ENCODE data around the gene KRTAP13-2. TPM values are rescaled to one million over a fixed set of nuclear protein-coding genes. Genes with fewer than 3 reads are reported as not detected.

Gene KRTAP13-2
- polyA plus RNA-seq, 4 donors = 2.0 TPM; not detected in 3

GRCh38 chr21:30351534-30351933, 20.5 kb downstream of the KRTAP13-2 start:
- WGBS, 3 donors = 91 to 100% (median 95%) methylated on average over 1 of the region's 1 CpG
- Histone ChIP-seq H3K4me1 (ENCODE audit: control insufficient read depth in 3 of 3, insufficient read depth in 2 of 3, low read depth in 1 of 3, low read length in 2 of 3) (no peaks in the 10 kb centered on the region), H3K4me3 (ENCODE audit: low read depth in 1 of 3, low read length in 3 of 3) (no peak overlapping the region), H3K9me3 (ENCODE audit: control insufficient read depth in 2 of 2, insufficient read depth in 1 of 2, low read depth in 1 of 2, low read length in 1 of 2) (no peaks in the 10 kb centered on the region), H3K36me3 (ENCODE audit: control insufficient read depth in 3 of 3, insufficient read depth in 2 of 3, low read depth in 1 of 3, low read length in 3 of 3) (no peaks in the 10 kb centered on the region), H3K27me3 (ENCODE audit: control insufficient read depth in 3 of 3, insufficient read depth in 3 of 3, low read length in 3 of 3) (no peaks in the 10 kb centered on the region), H3K27ac (ENCODE audit: low read depth in 1 of 3, low read length in 2 of 3) (no peak overlapping the region)
- FAIRE-seq (no peak), DNase-seq (no peak)

- 8 to 41% (median 26%) methylated on average over 3 of the region's 3 CpGs for WGBS, 3 donors
- DNase-seq = no peak
- Histone ChIP-seq H3K4me3 (ENCODE audit: low read depth in 1 of 3, low read length in 3 of 3) (no peak overlapping the region), H3K27ac (ENCODE audit: low read depth in 1 of 3, low read length in 2 of 3) (no peak overlapping the region), H3K4me1 (ENCODE audit: control insufficient read depth in 3 of 3, insufficient read depth in 2 of 3, low read depth in 1 of 3, low read length in 2 of 3) (no peaks in the 10 kb centered on the region), H3K9me3 (ENCODE audit: control insufficient read depth in 2 of 2, insufficient read depth in 1 of 2, low read depth in 1 of 2, low read length in 1 of 2) (no peaks in the 10 kb centered on the region), H3K36me3 (ENCODE audit: control insufficient read depth in 3 of 3, insufficient read depth in 2 of 3, low read depth in 1 of 3, low read length in 3 of 3) (no peaks in the 10 kb centered on the region), H3K27me3 (ENCODE audit: control insufficient read depth in 3 of 3, insufficient read depth in 3 of 3, low read length in 3 of 3) (no peaks in the 10 kb centered on the region)
- FAIRE-seq = no peak
Measured at GRCh38 chr21:30349572-30349971, 22.5 kb downstream of the KRTAP13-2 start.

- DNase-seq = no peak
- no peak within 1 kb of the TSS for H3K27ac ChIP-seq (ENCODE audit: low read depth in 1 of 3, low read length in 2 of 3)
- H3K36me3 ChIP-seq (ENCODE audit: control insufficient read depth in 3 of 3, insufficient read depth in 2 of 3, low read depth in 1 of 3, low read length in 3 of 3) = no peaks in the 10 kb centered on the region
- H3K27me3 ChIP-seq (ENCODE audit: control insufficient read depth in 3 of 3, insufficient read depth in 3 of 3, low read length in 3 of 3) = no peaks in the 10 kb centered on the region
- H3K9me3 ChIP-seq (ENCODE audit: control insufficient read depth in 2 of 2, insufficient read depth in 1 of 2, low read depth in 1 of 2, low read length in 1 of 2) = no peaks in the 10 kb centered on the region
- 70 to 78% (median 77%) methylated on average over 4 of the region's 4 CpGs for WGBS, 3 donors
- no peak for FAIRE-seq
- no peaks in the 10 kb centered on the region for H3K4me1 ChIP-seq (ENCODE audit: control insufficient read depth in 3 of 3, insufficient read depth in 2 of 3, low read depth in 1 of 3, low read length in 2 of 3)
- no peak within 1 kb of the TSS for H3K4me3 ChIP-seq (ENCODE audit: low read depth in 1 of 3, low read length in 3 of 3)
Measured at GRCh38 chr21:30348506-30348905, 23.6 kb downstream of the KRTAP13-2 start, which contains the start of gene KRTAP23-1. TSS of gene KRTAP23-1 (minus strand) at chr21:30348606. CDS start at chr21:30348606, 0 bp downstream.

- Histone ChIP-seq H3K4me3 (ENCODE audit: low read depth in 1 of 3, low read length in 3 of 3) (no peak overlapping the region), H3K36me3 (ENCODE audit: control insufficient read depth in 3 of 3, insufficient read depth in 2 of 3, low read depth in 1 of 3, low read length in 3 of 3) (no peaks in the 10 kb centered on the region), H3K27me3 (ENCODE audit: control insufficient read depth in 3 of 3, insufficient read depth in 3 of 3, low read length in 3 of 3) (no peaks in the 10 kb centered on the region), H3K27ac (ENCODE audit: low read depth in 1 of 3, low read length in 2 of 3) (no peak overlapping the region), H3K9me3 (ENCODE audit: control insufficient read depth in 2 of 2, insufficient read depth in 1 of 2, low read depth in 1 of 2, low read length in 1 of 2) (peaks cover 0 to 2% of the 10 kb centered on the region in 2 donors), H3K4me1 (ENCODE audit: control insufficient read depth in 3 of 3, insufficient read depth in 2 of 3, low read depth in 1 of 3, low read length in 2 of 3) (no peaks in the 10 kb centered on the region)
- DNase-seq (no peak), FAIRE-seq (no peak)
- 45 to 73% (median 46%) methylated on average over 2 of the region's 2 CpGs for WGBS, 3 donors
Measured at GRCh38 chr21:30345014-30345413, 27.1 kb downstream of the KRTAP13-2 start.

GRCh38 chr21:30340714-30341573, 31.1 kb downstream of the KRTAP13-2 start:
- Histone ChIP-seq H3K4me1 (ENCODE audit: control insufficient read depth in 3 of 3, insufficient read depth in 2 of 3, low read depth in 1 of 3, low read length in 2 of 3) (no peaks in the 10 kb centered on the region), H3K36me3 (ENCODE audit: control insufficient read depth in 3 of 3, insufficient read depth in 2 of 3, low read depth in 1 of 3, low read length in 3 of 3) (no peaks in the 10 kb centered on the region), H3K27ac (ENCODE audit: low read depth in 1 of 3, low read length in 2 of 3) (no peak overlapping the region), H3K4me3 (ENCODE audit: low read depth in 1 of 3, low read length in 3 of 3) (no peak overlapping the region), H3K27me3 (ENCODE audit: control insufficient read depth in 3 of 3, insufficient read depth in 3 of 3, low read length in 3 of 3) (no peaks in the 10 kb centered on the region), H3K9me3 (ENCODE audit: control insufficient read depth in 2 of 2, insufficient read depth in 1 of 2, low read depth in 1 of 2, low read length in 1 of 2) (peaks cover 0 to 2% of the 10 kb centered on the region in 2 donors)
- peak; percentile 3 to 44 for DNase-seq
- FAIRE-seq = no peak
- 77 to 82% (median 79%) methylated on average over 2 of the region's 2 CpGs for WGBS, 3 donors

GRCh38 chr21:30338717-30339116, 33.4 kb downstream of the KRTAP13-2 start:
- Histone ChIP-seq H3K27ac (ENCODE audit: low read depth in 1 of 3, low read length in 2 of 3) (no peak overlapping the region), H3K4me3 (ENCODE audit: low read depth in 1 of 3, low read length in 3 of 3) (no peak overlapping the region), H3K27me3 (ENCODE audit: control insufficient read depth in 3 of 3, insufficient read depth in 3 of 3, low read length in 3 of 3) (no peaks in the 10 kb centered on the region), H3K4me1 (ENCODE audit: control insufficient read depth in 3 of 3, insufficient read depth in 2 of 3, low read depth in 1 of 3, low read length in 2 of 3) (no peaks in the 10 kb centered on the region), H3K9me3 (ENCODE audit: control insufficient read depth in 2 of 2, insufficient read depth in 1 of 2, low read depth in 1 of 2, low read length in 1 of 2) (peaks cover 0 to 3% of the 10 kb centered on the region in 2 donors), H3K36me3 (ENCODE audit: control insufficient read depth in 3 of 3, insufficient read depth in 2 of 3, low read depth in 1 of 3, low read length in 3 of 3) (no peaks in the 10 kb centered on the region)
- WGBS, 3 donors = 84 to 91% (median 85%) methylated on average over 4 of the region's 4 CpGs
- FAIRE-seq = no peak
- DNase-seq = no peak

GRCh38 chr21:30337772-30338171, 34.3 kb downstream of the KRTAP13-2 start:
- DNase-seq (no peak), FAIRE-seq (no peak)
- H3K36me3 ChIP-seq (ENCODE audit: control insufficient read depth in 3 of 3, insufficient read depth in 2 of 3, low read depth in 1 of 3, low read length in 3 of 3) = no peaks in the 10 kb centered on the region
- H3K27me3 ChIP-seq (ENCODE audit: control insufficient read depth in 3 of 3, insufficient read depth in 3 of 3, low read length in 3 of 3) = no peaks in the 10 kb centered on the region
- peaks cover 0 to 3% of the 10 kb centered on the region in 2 donors for H3K9me3 ChIP-seq (ENCODE audit: control insufficient read depth in 2 of 2, insufficient read depth in 1 of 2, low read depth in 1 of 2, low read length in 1 of 2)
- H3K4me3 ChIP-seq (ENCODE audit: low read depth in 1 of 3, low read length in 3 of 3) = no peak overlapping the region
- no peak overlapping the region for H3K27ac ChIP-seq (ENCODE audit: low read depth in 1 of 3, low read length in 2 of 3)
- no peaks in the 10 kb centered on the region for H3K4me1 ChIP-seq (ENCODE audit: control insufficient read depth in 3 of 3, insufficient read depth in 2 of 3, low read depth in 1 of 3, low read length in 2 of 3)

GRCh38 chr21:30337276-30337744, 34.8 kb downstream of the KRTAP13-2 start, which contains the start of gene KRTAP27-1:
TSS of gene KRTAP27-1 (minus strand) at chr21:30337694. CDS start at chr21:30337668, 26 bp downstream.
- Histone ChIP-seq H3K27ac (ENCODE audit: low read depth in 1 of 3, low read length in 2 of 3) (no peak within 1 kb of the TSS), H3K4me1 (ENCODE audit: control insufficient read depth in 3 of 3, insufficient read depth in 2 of 3, low read depth in 1 of 3, low read length in 2 of 3) (no peaks in the 10 kb centered on the region), H3K27me3 (ENCODE audit: control insufficient read depth in 3 of 3, insufficient read depth in 3 of 3, low read length in 3 of 3) (no peaks in the 10 kb centered on the region), H3K36me3 (ENCODE audit: control insufficient read depth in 3 of 3, insufficient read depth in 2 of 3, low read depth in 1 of 3, low read length in 3 of 3) (no peaks in the 10 kb centered on the region), H3K9me3 (ENCODE audit: control insufficient read depth in 2 of 2, insufficient read depth in 1 of 2, low read depth in 1 of 2, low read length in 1 of 2) (peaks cover 0 to 3% of the 10 kb centered on the region in 2 donors), H3K4me3 (ENCODE audit: low read depth in 1 of 3, low read length in 3 of 3) (no peak within 1 kb of the TSS)
- DNase-seq (no peak), FAIRE-seq (no peak)
- 86 to 94% (median 92%) methylated on average over 6 of the region's 6 CpGs for WGBS, 3 donors

Measured in small intestine (tissue), 7 donors.